HG02943 (cell line): Measurements from ENCODE around the gene RAB34.
"Not testable (repeated sequence)": the region's sequence is repeated elsewhere in the genome, so short reads cannot be mapped to it uniquely, and the experiment has no call there.

Experiments
- ATAC-seq: cut with Tn5 transposase; IDR thresholded peaks from one replicate; pipeline ENCODE4 v1.9.1; 2021; ENCODE audit warnings: mild to moderate bottlenecking, low read depth, moderate library complexity; ENCODE audit not compliant: unreplicated experiment

RAB34 gene

DNA sequence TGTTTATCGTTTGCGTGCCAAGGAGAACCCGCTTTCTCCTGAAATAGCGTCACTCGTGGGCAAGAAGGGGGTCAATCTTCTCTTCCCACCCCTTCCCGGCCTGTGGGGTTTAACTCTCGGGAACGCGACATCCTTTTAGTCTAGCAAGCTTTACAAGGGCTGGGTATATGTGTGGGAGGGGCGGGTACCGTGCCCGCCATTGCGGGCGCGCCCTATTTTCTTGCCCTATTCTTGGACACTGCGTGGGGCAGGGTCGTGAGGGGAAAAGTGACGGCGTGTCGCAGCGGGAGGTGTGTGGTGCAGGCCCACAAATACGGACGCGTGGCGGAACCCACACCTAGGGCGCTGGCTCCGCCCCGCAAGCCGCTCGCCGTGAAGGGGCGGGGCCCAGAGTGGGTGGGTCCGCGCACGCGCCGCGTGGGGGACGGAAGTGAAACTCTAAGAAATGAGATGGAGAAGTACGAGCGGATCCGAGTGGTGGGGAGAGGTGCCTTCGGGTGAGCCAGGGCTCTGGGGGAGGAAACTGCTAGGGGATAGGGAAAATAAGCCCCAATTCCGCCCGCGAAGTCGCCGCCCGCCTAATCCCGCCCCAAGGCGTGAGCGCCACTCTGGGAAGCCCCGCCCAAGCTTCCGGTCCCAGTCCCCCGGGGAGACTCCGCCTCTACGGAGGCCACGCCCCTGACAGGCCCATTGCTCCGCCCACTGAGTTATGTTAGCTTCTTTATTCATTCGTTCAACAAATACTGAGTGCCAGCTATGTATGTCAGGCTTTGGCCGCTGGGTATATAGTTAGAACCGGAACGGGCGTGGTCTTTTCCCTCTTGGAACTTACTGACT lies 10.9 kb upstream of the RAB34 start, which contains the start of gene NEK8:
NEK8 (plus strand) TSS at position 425 of the 837 bp plus-strand sequence; CDS start at position 451, 26 bp downstream.
- peak; percentile 41 for ATAC-seq

DNA sequence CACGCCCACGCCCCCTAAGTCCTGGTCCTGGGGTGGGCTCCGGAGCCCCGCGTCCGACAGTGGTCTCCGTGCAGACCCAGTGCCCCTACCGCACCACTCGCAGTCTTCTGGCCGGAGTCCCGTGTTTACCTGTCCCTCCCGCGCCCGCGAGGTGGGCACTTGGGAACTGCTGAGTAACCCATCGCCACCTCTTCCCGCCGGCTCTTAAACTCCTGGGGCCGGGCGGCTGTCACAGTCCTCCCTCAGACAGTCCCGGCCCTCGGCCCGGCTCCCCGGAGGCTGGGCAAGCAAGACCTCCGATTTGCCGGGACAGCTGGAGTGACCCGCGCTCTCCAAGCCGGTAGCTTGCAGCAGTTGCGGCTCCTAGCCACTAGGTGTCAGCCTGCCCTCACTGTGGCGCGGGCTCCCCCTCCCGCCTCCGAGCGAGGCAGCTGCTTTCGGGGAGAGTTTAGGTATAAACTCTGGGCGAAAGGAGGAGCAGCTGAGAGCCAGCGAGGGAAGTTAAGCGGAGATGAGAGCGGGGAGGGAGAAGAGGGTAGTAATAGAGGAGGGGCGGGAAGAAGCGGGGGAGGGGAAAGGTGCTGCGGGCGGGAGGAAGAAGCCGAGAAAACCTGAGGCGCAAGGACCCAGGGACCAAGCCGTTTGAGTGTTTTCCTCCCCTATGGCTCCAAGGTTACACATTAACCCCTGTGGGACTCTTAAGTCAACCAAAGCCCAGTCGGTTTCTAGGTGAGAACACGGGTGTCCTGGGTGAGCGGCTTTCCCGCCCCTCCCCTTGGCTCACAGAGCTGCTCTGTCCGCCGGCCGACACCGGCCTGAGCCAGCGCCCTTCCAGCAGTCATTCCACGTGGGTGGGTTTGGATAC lies 9.2 kb upstream of the RAB34 start:
- peak; percentile 38 for ATAC-seq

DNA sequence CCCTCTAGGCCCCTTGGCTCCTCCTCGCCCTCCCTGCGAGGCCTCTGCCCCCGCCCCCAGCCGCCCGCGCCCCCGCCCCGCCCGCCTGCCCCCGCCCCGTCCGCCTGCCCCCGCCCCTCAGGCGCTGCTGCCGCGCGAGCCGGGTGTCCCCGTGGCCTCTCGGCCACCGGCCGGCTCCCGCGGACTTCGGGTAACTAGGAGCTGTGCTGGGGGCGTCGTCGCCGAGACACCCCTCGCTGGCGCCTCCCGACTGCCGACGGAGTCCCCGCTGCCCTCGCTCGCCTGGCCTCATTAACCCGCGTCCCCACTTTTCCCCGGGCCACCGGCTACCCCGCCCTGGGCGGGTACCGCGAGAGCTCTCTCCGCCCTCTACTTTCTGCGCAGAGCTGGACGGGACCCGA lies 8.6 kb upstream of the RAB34 start, which contains the start of gene TLCD1:
TLCD1 (minus strand) TSS at position 8 of the 401 bp plus-strand sequence. CDS start 136 bp downstream, outside the sequence.
- ATAC-seq = no peak

DNA sequence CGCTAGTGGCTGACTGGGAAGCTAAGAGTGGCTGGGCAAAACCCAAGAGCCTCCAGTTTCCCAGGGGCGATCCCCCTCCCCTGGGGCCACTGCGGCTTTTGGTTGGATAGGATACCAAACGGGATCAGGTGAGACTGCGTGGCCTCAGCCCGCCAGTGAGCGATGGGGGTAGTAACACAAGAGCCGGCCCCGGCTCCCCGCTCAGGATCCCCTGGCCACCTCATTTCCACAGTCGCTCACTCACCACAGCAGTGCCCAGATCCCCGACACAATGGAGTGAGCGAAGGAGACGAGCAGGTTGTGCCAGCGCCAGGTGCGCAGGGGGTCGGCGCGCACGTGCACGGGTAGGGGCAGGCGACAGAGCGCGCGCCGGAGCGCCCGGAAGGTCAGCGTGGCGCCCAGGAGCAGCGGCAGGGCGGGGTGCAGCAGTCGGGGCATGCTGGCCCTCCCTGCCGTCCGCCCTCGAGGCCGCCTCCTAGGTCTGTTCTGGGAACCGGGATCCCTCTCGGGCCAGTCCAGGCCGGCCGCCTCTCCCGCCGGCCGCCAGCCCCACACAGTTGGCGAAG lies 8.1 kb upstream of the RAB34 start:
- no peak for ATAC-seq

DNA sequence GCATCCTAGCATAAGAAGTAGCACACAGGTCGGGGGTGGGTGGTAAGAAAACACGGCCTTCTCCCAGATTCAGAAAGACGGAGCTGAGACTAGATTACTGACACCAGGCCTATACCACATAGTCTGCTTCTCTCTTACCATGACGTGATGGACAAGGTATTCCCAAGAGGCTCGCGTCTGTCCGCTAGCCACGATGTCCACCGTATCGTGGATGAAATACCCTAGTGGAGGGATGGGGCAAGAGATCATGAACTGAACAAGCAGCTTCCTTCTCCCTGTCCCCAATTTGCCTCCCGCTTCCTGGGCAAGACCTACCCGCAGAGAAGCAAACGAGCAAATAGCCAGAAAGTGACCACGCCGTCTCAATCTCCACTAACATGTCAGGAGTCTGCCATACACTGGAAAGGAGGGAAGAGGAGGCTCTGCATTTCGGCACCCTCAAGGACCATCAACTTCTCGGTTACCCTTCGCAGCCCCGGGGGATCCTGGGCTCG lies 7.5 kb upstream of the RAB34 start:
- ATAC-seq = no peak

DNA sequence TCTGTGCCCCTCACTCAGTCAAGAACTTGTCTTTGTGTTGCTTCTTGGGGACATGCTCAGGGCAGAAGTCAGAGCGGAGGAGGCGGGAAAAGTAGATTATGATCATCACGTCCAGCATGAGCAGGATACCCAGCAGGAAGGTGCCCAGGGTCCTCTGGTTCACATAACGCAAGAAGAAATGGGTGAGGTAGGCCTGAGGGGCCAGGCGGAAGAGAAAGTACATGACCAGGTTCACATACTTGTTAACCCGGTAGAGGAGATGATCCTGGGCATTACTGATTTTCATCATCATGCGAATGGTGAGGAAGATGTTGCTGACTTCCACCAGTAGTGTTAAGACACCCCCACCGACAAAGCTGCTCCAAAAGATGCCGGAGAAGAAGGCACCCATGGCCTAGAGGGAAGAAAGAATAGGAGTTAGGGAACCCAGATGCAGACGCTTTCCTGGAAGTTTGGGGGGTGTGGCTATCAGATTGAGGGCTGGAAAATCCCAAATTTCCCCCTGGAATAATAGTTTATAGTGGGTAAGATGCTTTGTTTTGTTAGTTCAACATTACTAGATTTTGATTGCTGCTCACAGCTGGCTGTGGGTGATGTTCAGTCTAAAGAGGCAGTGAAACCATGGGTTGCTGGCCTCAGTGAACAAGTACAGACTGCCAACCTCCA lies 7.0 kb upstream of the RAB34 start:
- ATAC-seq = no peak

DNA sequence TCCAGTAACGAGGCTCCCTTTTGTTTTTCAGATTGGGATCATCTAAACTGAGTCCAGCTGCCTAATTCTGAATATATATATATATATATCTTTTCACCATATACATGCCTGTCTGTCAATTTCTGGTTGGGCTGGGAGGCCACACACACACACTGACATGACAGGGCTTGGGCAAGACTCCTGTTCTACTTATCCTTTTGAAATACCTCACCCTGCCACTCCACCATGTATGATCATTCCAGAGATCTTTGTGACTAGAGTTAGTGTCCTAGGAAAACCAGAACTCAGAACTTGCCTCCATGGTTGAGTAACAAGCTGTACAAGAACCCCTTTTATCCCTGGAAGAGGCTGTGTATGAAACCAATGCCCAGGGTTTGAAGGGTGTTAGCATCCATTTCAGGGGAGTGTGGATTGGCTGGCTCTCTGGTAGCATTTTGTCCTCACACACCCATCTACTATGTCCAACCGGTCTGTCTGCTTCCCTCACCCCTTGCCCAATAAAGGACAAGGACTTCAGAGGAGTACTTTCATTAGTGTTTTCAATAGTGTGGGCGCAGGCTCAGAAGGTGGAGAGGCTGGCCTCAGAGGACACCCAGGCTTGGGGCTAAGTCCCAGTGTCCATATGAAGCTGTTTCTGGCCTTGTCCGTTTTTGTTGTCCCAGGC lies 6.3 kb upstream of the RAB34 start:
- ATAC-seq = not testable (repeated sequence)

DNA sequence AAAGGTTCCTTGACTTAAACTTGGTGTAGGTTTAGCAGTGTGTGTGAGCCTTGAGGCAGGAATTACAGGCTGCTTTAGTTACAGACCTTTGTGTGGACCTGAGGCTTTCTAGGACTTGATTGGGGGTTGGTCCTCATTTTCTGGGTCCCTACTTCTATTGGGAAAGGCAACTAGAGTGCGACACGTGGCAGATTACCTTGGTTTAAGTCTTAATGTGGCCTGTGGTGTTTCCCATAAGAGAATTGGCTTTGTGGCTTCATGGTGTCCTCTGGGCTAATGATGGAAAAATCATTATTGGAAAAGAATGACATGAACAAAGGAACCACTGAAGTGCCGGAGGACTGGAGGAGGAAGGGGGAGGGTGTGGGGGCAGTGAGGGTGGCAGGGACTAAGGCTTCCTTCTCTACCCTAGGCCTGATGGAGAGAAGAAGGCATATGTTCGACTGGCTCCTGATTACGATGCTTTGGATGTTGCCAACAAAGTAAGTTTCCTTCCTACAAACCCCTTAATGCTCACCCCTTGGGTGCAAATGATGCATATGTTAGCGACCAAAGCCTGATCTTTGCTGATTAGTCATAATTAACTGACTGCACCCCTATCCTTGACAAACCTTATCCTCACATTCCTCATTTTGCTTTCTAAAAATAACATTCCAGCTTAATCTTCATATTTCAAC lies 5.6 kb upstream of the RAB34 start:
- ATAC-seq = no peak

DNA sequence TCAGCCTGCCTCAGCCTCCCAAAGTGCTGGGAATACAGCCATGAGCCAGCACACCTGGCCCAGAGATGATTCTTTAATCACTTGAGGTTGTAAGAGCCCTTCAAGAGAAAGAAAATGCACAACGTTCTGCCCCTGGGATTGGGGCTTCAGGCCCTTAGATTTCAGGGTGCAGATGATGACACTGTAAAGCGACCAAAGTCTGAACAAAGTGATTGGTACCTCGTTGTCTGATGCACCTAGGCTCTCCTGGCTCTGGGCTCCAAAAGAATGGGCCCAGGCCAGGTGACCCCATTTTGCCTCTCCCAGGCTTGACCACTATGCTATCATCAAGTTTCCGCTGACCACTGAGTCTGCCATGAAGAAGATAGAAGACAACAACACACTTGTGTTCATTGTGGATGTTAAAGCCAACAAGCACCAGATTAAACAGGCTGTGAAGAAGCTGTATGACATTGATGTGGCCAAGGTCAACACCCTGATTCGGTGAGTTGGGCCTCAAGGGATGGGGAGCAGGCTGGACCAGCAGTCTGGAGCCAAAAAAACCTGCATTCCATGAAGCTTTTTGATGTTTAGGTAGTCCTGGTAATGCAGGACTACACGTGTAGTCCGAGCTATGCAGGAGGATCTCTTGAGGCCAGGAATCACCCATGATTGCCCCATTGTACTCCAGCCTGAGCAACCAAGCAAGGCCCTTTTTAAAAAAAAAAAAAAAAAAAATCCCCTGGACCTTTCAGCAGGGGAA lies 4.9 kb upstream of the RAB34 start:
- ATAC-seq = no peak

DNA sequence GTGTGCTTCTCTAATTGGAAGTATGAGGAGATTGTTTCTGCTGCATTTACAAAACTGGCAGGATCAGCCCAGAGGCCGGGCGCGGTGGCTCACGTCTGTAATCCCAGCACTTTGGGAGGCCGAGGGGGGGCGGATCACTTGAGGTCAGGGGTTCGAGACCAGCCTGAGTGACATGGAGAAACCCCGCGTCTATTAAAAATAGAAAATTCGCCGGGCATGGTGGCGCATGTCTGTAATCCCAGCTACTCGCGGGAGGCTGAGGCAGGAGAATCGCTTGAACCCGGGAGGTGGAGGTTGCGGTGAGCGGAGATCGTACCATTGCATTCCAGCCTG lies 3.3 kb upstream of the RAB34 start:
- ATAC-seq = not testable (repeated sequence)

DNA sequence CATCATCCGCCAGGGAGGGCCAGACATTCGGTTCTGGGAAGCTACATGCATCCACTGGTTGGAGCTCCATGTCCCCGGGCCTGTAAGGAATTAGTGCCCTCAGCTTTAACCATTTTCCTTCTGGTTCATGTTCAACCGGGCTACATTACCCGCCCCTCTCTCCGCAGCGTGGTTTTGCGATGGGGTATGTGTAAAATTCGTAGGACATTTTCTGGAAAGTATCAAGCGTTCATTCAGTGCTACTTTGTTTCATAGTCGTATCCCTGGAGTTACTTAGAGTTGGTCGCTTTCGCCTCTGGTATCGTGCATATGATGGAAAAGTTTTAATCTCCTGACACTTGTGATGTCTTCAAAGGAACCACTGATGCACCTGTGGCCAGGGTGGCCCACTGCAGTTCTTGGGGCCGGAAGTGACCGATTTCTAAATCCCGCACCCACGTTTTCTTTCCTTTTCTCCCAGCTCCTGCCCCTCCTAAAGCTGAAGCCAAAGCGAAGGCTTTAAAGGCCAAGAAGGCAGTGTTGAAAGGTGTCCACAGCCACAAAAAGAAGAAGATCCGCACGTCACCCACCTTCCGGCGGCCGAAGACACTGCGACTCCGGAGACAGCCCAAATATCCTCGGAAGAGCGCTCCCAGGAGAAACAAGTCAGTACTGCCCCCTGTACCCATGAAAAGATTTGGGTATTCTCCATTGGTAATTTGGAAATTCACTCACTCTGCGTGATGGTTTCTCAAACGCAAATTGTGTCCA lies 2.8 kb upstream of the RAB34 start:
- no peak for ATAC-seq

DNA sequence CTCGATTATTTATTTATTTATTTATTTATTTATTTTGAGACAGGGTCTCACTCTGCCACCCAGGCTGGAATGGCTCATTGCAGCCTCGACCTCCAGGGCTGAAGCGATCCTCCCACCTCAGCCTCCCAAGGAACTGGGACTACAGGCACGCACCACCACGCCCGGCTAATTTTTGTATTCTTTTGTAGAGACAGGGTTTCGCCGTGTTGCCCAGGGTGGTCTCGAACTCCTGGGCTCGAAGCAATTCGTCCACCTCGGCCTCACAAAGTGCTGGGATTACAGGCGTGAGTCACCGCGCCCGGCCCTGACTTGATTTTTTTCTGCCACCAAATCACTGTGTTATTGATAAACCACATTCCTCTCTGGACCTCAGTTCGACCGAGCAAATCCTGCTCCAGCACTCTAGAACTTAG lies 1.4 kb upstream of the RAB34 start:
- no peak for ATAC-seq

DNA sequence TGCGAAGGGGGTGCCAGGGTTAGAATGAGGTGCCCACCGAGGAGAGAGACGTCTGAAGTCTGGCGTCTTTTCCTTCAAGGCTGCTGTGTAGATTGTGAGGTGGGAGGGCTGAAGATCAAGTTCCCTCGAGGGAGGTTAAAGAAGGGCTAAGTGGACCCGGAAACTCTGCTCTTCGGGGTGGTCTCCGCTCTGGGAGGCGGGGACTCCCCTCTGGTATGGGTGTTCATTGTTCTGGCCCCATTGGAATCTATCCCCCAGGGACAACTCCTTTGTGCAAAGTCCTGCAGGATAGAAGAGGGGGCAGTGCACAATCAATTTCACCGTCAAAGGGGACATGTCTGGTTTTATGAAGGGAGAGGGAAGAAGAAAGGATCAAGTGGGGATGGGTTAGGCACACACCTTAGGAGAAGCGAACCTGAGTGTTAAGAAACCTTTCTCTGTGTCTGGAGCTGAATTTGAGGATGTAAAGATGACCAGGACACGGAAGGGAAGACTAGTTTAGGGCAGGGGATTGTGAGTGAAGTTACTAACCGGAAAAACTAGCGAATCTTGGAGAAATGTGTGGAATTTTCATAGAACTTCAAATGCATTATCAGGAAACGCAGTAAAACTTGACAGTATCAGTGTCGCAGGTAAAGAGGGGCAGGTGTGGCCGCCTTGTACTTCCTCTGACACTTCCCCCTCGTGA lies 809 bp upstream of the RAB34 start:
- ATAC-seq = no peak

DNA sequence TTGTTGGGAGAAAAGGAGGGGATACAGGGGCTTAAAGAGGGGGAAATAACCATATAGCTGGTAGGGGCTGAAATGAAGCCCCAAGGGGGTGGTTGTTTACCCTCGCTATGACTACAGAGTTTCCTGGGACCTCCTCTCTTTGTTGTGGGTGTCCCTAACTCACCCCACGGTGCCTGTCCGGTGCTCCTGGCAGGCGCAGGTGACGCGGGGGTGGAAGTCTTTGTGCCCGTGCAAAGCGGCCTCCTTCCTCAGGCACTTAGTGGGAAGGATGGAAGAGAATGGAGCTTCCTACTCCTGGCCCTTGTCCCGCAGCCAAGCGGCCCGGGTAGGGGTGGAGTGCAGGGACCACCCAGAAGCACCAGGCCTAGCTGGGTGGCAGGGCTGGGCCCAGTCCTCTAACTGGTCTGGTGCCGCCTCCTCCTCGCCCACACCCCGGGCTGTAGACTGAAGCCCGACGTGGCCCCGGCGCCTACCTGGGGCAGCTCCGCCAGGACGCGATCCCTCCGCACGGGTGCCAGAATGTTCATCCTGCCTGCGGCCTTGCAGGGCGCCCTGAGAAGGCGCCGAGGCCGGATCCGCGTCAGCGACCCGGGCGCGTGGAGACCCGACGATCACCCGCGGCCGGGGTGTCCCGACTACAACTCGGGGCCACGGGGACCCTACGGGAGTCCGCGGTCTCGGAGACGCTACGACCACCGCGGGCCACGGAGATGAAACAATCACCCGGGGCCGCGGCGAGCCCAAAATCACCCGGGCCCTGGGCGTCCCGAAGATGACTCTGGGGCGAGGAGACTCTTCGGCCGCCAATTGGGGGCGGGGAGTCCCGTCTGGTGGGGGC lies 709 bp downstream of the RAB34 start:
- ATAC-seq = no peak

DNA sequence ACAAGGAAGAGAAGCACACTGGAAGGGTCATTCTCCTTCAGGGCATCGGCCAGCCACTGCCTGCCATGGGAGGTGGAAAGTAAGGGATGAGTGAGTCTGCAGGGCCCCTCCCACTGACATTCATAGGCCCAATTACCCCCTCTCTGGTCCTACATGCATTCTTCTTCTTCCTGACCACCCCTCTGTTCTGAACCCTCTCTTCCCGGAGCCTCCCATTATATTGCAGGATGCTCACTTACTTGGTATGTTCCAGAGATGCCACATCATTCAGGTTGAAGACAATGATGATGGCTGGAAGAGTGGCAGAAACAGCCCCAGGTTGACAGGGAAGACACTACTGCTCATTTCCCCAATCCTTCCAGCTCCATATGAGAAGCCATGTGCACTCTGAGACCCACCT lies 2.5 kb downstream of the RAB34 start:
- ATAC-seq = no peak

DNA sequence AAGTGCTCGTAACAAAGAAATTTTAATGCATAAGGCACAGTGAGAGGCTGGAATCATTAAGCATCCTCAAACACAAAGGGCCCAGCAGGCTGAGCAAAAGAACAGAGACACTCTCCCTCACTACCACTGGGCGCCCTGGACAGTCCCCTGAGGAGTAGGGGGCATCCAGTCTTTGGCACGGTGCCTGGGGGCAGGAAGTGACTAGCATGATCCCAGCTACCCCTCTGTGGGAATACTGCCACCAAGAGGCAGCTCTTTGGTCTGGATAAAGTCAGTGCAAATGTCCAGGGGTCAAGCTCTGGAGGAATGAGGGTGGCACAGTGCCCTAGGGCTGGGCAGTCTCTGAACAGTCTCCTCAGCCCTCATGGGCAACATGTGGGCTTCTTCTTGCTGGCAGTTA lies 3.4 kb downstream of the RAB34 start:
- no peak for ATAC-seq
